Natural killer cell treated with Interleukin-12 subunit alpha and Interleukin-12 subunit beta and Interleukin-15 and Interleukin-18, amount 100 ng/mL, for 72 hours (primary cell): Measurements from ENCODE around the gene DVL1. TPM values are rescaled to one million over a fixed set of nuclear protein-coding genes. Genes with fewer than 3 reads are reported as not detected.

Source experiments
- ATAC-seq, 2 donors: fragments of 150-1000 bp; cut with Tn5 transposase in 1 of 2; sonication (Bioruptor Pico), chemical (Tn5 transposase) in 1 of 2; 2 replicates each; pipeline ENCODE4 v1.10.0; 2021
- DNase-seq: peaks from one replicate; pipeline ENCODE4 v3.0.0; 2022; ENCODE audit warnings: low spot score
- H3K27ac Mint-ChIP-seq, 2 donors: 1 replicate in 1 of 2; 2 replicates in 1 of 2; pipeline ENCODE4 v1.8.0; 2022; ENCODE audit warnings: mixed read lengths in 2 of 2, mild to moderate bottlenecking in 1 of 2, moderate library complexity in 1 of 2
- H3K27me3 Mint-ChIP-seq, 2 donors: 1 replicate in 1 of 2; 2 replicates in 1 of 2; pipeline ENCODE4 v1.8.0; 2022; ENCODE audit warnings: mixed read lengths in 2 of 2
- H3K36me3 Mint-ChIP-seq: one replicate; pipeline ENCODE4 v1.8.0; 2022; ENCODE audit warnings: mixed read lengths
- H3K4me1 Mint-ChIP-seq, 2 donors: 1 replicate in 1 of 2; 2 replicates in 1 of 2; pipeline ENCODE4 v1.8.0; 2022; ENCODE audit warnings: low read depth in 2 of 2, mixed read lengths in 2 of 2, mild to moderate bottlenecking in 1 of 2
- H3K4me3 Mint-ChIP-seq: one replicate; pipeline ENCODE4 v1.8.0; 2022; ENCODE audit warnings: mixed read lengths
- H3K9me3 Mint-ChIP-seq: 2 replicates; pipeline ENCODE4 v1.8.0; 2022; ENCODE audit warnings: mixed read lengths
- total RNA-seq, 2 donors: library from RNA; stranded (reverse); gene quantifications; one replicate each; pipeline ENCODE4 v1.2.3, GENCODE V29; 2022

Gene DVL1
- total RNA-seq, 2 donors from 2014 or later = 29.4 to 66.5 TPM

DNA sequence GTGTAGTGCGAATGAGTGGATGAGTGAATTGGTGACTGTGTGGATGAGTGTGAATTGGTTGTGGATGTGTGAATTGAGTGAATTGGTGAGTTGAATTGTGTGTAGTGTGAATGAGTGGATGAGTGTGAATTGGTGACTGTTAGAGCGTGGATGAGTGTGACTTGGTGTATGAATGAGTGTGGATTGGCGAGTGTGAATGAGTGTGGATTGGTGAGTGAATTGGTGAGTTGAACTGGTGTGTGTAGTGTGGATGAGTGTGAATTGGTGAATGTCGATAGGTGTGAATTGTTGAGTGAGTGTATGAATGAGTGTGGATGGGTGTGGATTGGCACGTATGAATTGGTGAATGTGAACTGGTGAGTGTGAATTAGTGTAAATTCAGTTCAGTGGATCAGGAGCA, 18.1 kb upstream of the DVL1 start:
- Mint-ChIP-seq H3K4me1 (peaks cover 0 to 2% of the 10 kb centered on the region in 2 donors), H3K27ac (no peak overlapping the region), H3K27me3 (no peaks in the 10 kb centered on the region), H3K9me3 (no peaks in the 10 kb centered on the region), H3K4me3 (no peak overlapping the region), H3K36me3 (no peaks in the 10 kb centered on the region)
- no peak for DNase-seq
- ATAC-seq = no peak

DNA sequence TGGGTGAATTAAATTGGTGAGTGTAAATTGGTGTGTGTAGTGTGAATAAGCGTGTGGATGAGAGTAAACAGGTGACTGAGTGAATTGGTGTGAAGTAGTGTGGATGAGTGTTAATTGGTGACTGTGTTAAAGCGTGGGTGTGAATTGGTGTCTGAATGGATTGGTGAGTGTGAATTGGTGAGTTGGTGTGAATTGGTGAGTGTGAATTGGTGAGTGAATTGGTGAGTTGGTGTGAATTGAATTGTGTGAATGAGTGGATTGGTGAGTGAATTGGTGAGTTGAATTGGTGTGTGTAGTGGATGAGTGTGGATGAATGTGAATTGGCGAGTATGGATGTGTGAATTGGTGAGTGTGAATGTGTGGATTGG, 17.5 kb upstream of the DVL1 start:
- H3K27ac Mint-ChIP-seq = no peak overlapping the region
- no peak overlapping the region for H3K4me3 Mint-ChIP-seq
- no peaks in the 10 kb centered on the region for H3K4me1 Mint-ChIP-seq
- H3K36me3 Mint-ChIP-seq = no peaks in the 10 kb centered on the region
- DNase-seq (no peak), ATAC-seq (no peak)
- H3K9me3 Mint-ChIP-seq = no peaks in the 10 kb centered on the region
- H3K27me3 Mint-ChIP-seq = no peaks in the 10 kb centered on the region

DNA sequence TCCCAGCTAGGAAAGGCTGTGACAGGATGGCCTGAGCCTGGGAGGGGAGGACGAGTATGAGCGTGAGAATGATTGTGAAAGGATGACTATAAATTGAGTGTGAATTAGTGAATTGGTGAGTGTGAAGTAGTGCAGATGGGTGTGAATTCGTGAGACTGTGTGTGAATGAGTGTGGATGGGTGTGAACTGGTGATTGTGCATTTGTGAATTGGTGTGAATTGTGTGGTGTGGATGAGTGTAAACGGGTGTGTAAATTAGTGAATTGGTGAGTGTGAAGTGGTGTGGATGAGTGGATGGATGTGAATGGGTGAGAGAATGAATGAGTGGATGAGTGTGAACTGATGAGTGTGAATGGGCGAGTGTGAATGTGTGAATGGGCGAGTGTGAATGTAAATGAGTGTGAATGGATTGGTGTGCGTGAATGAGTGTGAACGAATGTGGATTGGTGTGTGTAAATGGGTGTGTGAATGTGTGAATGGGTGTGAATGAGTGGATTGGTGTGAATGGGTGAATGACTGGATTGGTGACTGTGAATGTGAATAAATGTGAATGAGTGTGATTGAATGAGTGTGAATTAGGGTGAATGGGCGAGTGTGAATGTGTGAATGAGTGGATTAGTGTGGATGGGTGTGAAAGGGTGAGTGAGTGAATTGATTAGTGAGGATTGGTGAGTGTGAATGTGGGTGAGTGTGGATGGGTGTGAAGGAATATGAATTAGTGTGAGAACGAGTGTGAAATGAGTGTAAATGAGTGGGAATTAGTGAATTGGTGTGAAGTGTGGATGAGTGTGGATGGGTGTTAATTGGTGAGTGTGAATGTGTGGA, 16.9 kb upstream of the DVL1 start:
- Mint-ChIP-seq H3K27ac (no peak overlapping the region), H3K4me3 (no peak overlapping the region), H3K27me3 (peaks cover under 1 to 2% of the 10 kb centered on the region in 2 donors), H3K36me3 (no peaks in the 10 kb centered on the region), H3K4me1 (no peaks in the 10 kb centered on the region), H3K9me3 (no peaks in the 10 kb centered on the region)
- no peak for DNase-seq
- ATAC-seq = no peak

DNA sequence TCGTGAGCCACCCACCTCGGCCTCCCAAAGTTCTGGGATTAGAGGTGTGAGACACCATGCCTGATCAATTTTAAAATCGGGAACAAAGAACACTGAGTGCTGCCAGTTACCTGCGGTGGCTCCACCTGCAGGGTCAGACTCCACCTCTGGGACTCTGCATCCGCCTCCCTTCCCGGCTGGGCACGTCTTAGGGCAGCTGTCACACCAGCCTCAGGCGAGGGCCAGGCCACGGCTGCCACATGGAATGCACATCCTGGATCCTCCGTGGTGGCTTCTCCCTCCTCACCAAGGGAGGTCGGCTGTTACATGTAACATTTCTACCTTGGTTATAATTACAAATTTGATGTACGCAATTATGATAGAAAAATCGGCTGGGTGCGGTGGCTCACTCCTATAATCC, 15.0 kb upstream of the DVL1 start:
- ATAC-seq (no peak), DNase-seq (no peak)
- Mint-ChIP-seq H3K4me1 (no peaks in the 10 kb centered on the region), H3K9me3 (no peaks in the 10 kb centered on the region), H3K4me3 (no peak overlapping the region), H3K27me3 (peaks cover 6 to 10% of the 10 kb centered on the region in 2 donors), H3K36me3 (no peaks in the 10 kb centered on the region), H3K27ac (no peak overlapping the region)

DNA sequence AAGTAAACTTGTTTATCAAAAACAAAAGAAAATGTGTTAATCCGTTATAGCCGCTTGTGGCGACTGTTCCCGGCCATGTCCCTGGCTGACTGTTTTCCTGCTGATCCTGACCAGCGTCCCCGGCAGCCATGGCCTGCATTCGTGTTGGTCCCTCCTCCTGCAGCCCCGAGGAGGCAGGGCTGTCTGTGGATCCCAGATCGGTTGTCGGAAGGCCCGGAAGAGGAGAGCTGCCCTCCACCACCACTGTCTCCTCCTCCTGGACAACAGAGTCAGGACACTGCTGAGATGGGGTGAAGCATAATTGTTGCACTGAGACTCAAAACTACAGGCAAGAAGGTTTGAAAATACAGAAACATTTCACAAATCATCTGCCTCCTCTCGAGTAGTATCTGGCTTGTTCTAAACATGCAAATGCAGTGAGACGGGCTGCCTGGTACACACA, 12.8 kb upstream of the DVL1 start:
- Mint-ChIP-seq H3K4me3 (no peak overlapping the region), H3K9me3 (no peaks in the 10 kb centered on the region), H3K27me3 (peaks cover 8 to 10% of the 10 kb centered on the region in 2 donors), H3K36me3 (no peaks in the 10 kb centered on the region), H3K4me1 (peaks cover 0 to 2% of the 10 kb centered on the region in 2 donors), H3K27ac (no peak overlapping the region)
- ATAC-seq (no peak), DNase-seq (no peak)

DNA sequence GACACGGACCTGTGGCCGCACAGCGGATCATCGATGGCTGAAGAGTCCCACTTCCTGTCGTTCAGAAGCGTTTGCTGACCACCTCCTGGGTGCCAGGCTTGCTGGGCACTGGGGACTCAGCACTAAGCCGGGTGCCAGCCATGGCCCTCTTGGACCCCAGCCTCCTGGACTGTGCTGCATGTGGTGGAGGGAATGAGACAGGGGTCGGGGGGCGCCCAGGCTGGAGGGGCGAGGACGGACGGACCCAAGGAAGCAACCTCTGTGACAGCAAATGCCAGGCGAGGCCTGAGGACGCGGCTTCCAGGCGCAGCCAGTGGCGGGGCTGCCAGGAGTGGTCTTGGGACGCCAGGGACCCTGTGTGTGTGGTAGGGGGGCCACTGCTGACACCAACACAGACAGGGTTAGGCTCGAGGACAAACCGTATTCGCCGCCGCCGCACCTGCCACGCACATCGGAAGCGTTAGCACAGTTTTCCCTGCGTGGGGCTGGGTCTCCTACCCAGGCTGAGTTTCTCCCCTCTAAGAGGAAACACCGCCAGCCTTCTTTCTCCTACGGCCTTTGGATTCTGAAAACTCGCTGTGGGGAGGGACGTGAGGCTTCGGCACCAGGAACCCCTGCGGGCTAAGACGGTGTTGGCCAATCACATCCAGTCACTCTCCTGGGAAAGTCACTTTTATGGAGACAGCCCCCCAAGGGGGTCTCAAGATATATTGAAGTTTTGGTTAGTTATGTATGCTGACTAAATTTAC, 12.2 kb upstream of the DVL1 start:
- ATAC-seq = no peak
- H3K4me3 Mint-ChIP-seq = no peak overlapping the region
- H3K9me3 Mint-ChIP-seq = no peaks in the 10 kb centered on the region

DNA sequence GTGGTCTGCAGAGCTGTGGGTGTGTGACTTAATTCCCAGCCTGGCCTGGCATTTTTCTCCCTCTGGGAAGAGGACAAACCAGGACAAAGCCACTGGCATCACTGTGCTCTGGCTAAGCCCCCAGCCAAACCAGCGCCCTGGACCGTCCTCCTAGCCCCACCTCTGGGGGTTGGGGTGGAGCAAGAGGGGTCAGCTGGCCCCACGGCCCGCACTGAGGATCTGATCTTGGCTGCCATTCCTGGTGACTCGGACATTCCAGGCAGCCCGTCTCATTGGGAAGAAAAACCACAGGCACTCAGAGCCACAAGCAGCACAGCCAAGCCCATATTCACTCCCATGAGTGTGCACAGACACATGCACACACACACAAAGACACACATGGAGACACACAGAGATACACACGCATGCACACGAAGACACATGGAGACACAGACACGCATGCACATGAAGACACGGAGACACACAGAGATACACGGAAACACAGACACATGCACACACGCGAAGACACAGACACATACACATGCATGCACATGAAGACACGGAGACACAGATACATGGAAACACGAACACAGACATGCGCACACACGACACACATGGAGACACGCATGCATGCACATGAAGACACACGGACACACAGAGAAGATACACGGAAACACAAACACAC, 11.4 kb upstream of the DVL1 start:
- no peaks in the 10 kb centered on the region for H3K9me3 Mint-ChIP-seq
- DNase-seq (no peak), ATAC-seq (no peak)
- H3K4me1 Mint-ChIP-seq = peaks cover 0 to 2% of the 10 kb centered on the region in 2 donors
- no peaks in the 10 kb centered on the region for H3K36me3 Mint-ChIP-seq
- no peak overlapping the region for H3K4me3 Mint-ChIP-seq
- H3K27ac Mint-ChIP-seq = no peak overlapping the region
- H3K27me3 Mint-ChIP-seq = peaks cover 8 to 10% of the 10 kb centered on the region in 2 donors

More for the DNA sequence above, 12.2 kb upstream of the DVL1 start:
- Mint-ChIP-seq H3K27ac (no peak overlapping the region), H3K36me3 (no peaks in the 10 kb centered on the region), H3K27me3 (peaks cover 8 to 10% of the 10 kb centered on the region in 2 donors), H3K4me1 (peaks cover 0 to 2% of the 10 kb centered on the region in 2 donors)
- DNase-seq = no peak

DNA sequence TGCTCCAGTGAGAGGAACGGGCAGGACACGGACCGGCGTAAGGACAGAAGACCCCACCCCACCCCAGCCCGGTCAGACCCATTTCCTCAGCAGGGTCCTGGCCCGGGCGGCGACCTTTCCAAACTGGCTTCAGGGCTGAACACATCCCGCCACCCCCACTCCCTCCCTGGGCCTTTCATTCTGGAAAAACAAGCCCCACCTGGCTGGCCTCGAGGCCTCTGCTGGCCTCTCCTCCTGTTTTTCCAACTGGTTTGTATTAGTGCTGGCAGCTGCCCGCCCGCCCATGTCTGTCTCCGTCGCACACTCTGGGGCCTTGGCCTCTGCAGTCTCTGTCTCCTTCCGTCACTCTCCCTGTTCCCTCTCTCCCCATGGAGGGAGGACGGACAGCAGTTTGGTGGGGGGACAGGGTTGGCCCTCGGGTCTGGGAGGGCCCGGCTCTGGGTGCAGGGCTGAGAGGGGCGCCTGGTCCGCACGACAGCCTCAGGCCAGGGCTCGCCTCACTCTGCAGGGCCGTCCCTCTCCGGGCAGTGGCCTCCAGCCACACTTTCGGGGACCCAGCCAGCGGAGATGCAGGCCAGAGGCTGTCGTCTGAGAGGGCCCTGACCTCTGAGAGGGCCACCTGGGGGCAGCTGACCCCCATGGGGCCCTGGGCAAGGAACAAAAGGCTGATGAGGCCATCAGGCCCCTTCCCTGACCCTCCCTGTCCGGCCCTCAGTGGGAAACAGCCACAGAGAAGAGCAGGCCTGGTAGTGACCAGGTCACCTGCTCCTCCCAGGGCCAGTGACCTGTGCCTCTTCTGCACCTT, 10.6 kb upstream of the DVL1 start:
- Mint-ChIP-seq H3K27ac (no peak overlapping the region), H3K4me1 (peaks cover 0 to 2% of the 10 kb centered on the region in 2 donors), H3K9me3 (no peaks in the 10 kb centered on the region), H3K27me3 (peaks cover 8 to 10% of the 10 kb centered on the region in 2 donors), H3K4me3 (no peak overlapping the region), H3K36me3 (no peaks in the 10 kb centered on the region)
- ATAC-seq (no peak), DNase-seq (no peak)

DNA sequence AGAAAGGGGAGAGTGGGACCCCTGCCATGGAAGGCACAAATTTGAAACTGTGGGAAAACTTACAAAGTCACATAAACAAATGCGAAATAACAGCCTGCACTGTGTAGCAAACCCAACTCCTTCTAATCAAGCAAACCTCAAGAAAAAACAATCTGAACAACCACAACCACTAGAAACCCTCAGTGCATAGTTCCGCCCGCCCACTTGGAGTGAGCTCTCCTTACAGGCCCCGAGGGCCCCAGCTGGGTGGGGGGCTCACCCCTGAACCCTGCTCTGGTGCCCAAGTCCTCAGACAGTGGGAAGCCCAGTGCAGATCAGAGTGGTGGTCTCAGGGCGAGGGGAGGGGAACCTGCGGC, 10.1 kb upstream of the DVL1 start:
- Mint-ChIP-seq H3K27me3 (peaks cover 9 to 10% of the 10 kb centered on the region in 2 donors), H3K4me1 (peaks cover 0 to 3% of the 10 kb centered on the region in 2 donors), H3K4me3 (no peak overlapping the region), H3K27ac (no peak overlapping the region), H3K9me3 (no peaks in the 10 kb centered on the region), H3K36me3 (no peaks in the 10 kb centered on the region)
- DNase-seq (no peak), ATAC-seq (no peak)

DNA sequence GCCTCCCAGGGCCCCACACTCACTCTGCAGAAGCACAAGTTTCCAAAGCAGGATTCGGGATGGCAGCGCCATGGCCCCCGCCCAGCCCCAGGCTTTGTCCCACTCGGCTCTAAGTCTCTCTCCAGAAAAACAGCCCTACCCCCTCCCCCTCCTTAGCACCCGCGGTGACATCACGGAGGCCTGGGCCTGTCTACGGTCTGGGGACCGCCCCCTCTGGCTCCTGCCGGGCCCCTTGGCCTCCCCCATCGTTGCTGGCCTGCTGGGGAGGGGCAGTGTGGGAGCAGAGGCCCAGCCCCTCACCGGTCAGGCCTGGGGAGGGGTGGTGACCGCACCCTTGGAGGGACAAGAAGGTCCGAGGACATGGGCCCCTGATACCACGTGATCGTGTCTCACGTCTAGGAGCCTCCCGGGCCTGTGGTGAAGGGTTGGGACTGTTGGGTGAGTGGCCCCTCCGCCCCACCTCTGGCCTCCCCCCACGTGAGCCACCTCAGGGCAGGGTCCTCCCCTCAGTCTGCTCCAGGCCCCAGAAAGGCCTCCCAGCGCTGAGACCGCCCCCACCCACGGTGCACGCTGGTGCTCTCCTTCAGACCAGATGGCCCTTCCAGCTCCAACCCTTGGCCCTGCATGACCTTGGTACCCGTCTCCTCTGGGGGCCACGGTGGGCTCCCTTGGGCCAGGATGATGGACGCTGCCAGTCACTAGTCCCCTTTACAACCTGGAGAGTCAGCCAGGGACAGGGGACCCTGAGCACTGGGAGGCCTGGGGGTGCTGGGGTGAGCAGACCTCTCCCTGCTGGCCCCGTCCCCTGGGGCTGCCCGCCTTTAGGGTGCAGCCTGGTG, 9.4 kb upstream of the DVL1 start, which contains the start of gene MXRA8:
Gene MXRA8, minus strand, starts transcription at position 123 of the 839 bp plus-strand sequence. Its CDS starts 51 bp downstream, at position 72.
- Mint-ChIP-seq H3K4me3 (no peak within 1 kb of the TSS), H3K27ac (no peak within 1 kb of the TSS)
- DNase-seq = no peak

DNA sequence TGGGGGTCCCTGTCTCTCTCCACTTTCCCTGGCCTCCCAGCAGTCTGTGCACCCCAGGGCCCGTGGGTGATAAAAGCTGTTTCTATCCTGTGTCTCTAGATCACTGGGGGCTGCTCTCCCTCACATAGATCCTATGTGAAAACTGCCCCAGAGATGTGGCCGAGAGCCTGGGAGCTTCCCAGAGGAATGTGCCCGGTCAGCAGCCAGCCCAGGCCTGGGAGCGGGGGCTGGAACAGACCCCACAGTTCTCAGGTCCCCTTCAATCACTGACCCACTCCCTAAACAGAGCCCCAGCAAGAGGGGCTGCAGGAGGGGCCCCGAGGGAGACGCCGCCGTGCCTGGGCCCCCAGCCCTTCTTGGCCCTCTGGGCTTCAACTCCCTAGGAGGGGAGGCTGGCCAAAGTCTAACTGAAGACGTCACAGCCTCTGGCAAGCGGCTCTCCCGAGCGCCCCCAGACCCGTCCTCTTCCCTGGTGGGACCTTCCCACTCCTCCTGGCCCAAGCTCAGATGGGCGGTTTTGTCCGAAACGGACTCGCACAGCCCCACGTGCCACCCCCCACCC, 8.7 kb upstream of the DVL1 start:
- H3K27me3 Mint-ChIP-seq = peaks cover 10 to 11% of the 10 kb centered on the region in 2 donors
- no peaks in the 10 kb centered on the region for H3K9me3 Mint-ChIP-seq
- H3K27ac Mint-ChIP-seq = no peak overlapping the region
- no peak for DNase-seq
- no peak overlapping the region for H3K4me3 Mint-ChIP-seq
- ATAC-seq = no peak
- no peaks in the 10 kb centered on the region for H3K36me3 Mint-ChIP-seq
- H3K4me1 Mint-ChIP-seq = peaks cover 0 to 5% of the 10 kb centered on the region in 2 donors

More for the DNA sequence above, 9.4 kb upstream of the DVL1 start, which contains the start of gene MXRA8:
- ATAC-seq = peak in 1 of 2 donors; percentile 46
- no peaks in the 10 kb centered on the region for H3K9me3 Mint-ChIP-seq
- H3K4me1 Mint-ChIP-seq = peaks cover 0 to 5% of the 10 kb centered on the region in 2 donors
- peaks cover 10 to 11% of the 10 kb centered on the region in 2 donors for H3K27me3 Mint-ChIP-seq
- no peaks in the 10 kb centered on the region for H3K36me3 Mint-ChIP-seq

DNA sequence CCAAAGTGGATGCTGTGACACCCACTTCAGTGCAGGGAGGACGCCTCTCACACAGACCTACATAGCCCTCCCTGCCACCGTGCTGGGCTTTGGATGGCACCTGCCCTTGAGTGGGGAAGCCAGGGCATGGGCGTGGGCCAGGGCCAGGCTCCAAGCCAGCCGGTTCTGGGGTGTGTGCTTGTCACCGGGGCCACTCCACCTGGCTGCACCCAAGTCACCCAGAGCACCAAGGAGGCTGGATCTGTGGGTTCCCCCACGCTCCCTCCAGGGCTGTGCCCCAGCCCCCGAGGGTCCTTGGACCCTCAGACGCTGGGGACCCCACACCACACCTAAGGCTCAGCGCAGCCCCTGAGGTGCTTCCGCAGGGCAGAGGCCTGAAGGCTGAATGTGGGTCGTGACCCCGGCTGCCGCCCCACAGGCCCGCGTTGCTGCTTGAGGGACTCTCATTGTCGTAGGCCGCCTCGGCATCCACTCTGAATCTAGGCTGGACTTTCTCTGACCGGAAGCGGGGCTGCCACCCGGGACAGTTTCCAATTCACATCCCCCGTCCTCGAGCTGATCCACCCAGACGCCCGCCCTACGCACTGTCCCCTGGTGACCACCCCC, 7.7 kb upstream of the DVL1 start:
- H3K36me3 Mint-ChIP-seq = no peaks in the 10 kb centered on the region
- H3K4me1 Mint-ChIP-seq = peaks cover 0 to 10% of the 10 kb centered on the region in 2 donors
- H3K9me3 Mint-ChIP-seq = no peaks in the 10 kb centered on the region
- H3K4me3 Mint-ChIP-seq = no peak overlapping the region
- DNase-seq = no peak
- H3K27me3 Mint-ChIP-seq = peaks cover 10 to 14% of the 10 kb centered on the region in 2 donors
- ATAC-seq = no peak
- no peak overlapping the region for H3K27ac Mint-ChIP-seq
